H1 (cell line): ENCODE measurements around the gene TBCA. TPM values are rescaled to one million over a fixed set of nuclear protein-coding genes. Genes with fewer than 3 reads are reported as not detected.

Experiments used
- ATF2 ChIP-seq: IDR thresholded peaks from 2 replicates; pipeline ENCODE4 v1.6.1; 2012; ENCODE audit warnings: low read length, inconsistent platforms
- BACH1 ChIP-seq: IDR thresholded peaks from 2 replicates; pipeline ENCODE4 v1.6.1; 2012; ENCODE audit warnings: low read length, improper control_type of control experiment
- BCL11A ChIP-seq, 2 experiments: IDR thresholded peaks; one replicate each; pipeline ENCODE4 v1.6.1; 2011; ENCODE audit warnings: low read depth in 2 of 2, low read length in 2 of 2, mild to moderate bottlenecking in 2 of 2
- BRCA1 ChIP-seq: IDR thresholded peaks from 2 replicates; pipeline ENCODE4 v1.6.1; 2012; ENCODE audit warnings: low read depth, low read length, improper control_type of control experiment
- CBX8 ChIP-seq: fragments of 300-800, 300-1000 bp; sonication (generic); IDR thresholded peaks from 2 replicates; pipeline ENCODE4 v1.7.1; 2016; ENCODE audit warnings: low read depth, low read length, borderline replicate concordance
- CTBP2 ChIP-seq: IDR thresholded peaks from 2 replicates; pipeline ENCODE4 v1.7.0; 2011; ENCODE audit warnings: borderline replicate concordance, mild to moderate bottlenecking, moderate library complexity, mixed read lengths, low read length; ENCODE audit not compliant: insufficient read depth, insufficient read length
- EP300 ChIP-seq, 2 experiments: IDR thresholded peaks; 1 replicate in 1 of 2; 2 replicates in 1 of 2; pipeline ENCODE4 v1.6.1; 2011 to 2012; ENCODE audit warnings: low read depth in 2 of 2, low read length in 2 of 2, mild to moderate bottlenecking in 2 of 2, borderline replicate concordance in 1 of 2, inconsistent platforms in 1 of 2, moderate library complexity in 1 of 2
- GTF2F1 ChIP-seq: IDR thresholded peaks from 2 replicates; pipeline ENCODE4 v1.6.1; 2012; ENCODE audit warnings: low read depth, low read length, improper control_type of control experiment, borderline replicate concordance
- HDAC2 ChIP-seq, 2 experiments: fragments of 300-600 bp in 1 of 2; sonication (generic) in 1 of 2; IDR thresholded peaks; 2 replicates each; pipeline ENCODE4 v1.6.1; 2011 to 2012; ENCODE audit warnings: low read depth in 2 of 2, low read length in 2 of 2, mild to moderate bottlenecking in 2 of 2, moderate library complexity in 2 of 2, borderline replicate concordance in 1 of 2, inconsistent platforms in 1 of 2
- JUN ChIP-seq: IDR thresholded peaks from 2 replicates; pipeline ENCODE4 v1.6.1; 2011; ENCODE audit warnings: low read depth, mild to moderate bottlenecking, improper control_type of control experiment, low read length
- NRF1 ChIP-seq: IDR thresholded peaks from 2 replicates; pipeline ENCODE4 v1.6.1; 2011; ENCODE audit warnings: mild to moderate bottlenecking, low read depth, low read length, improper control_type of control experiment
- PHF8 ChIP-seq: fragments of 200-600 bp; sonication (generic); conservative IDR thresholded peaks from 2 replicates; pipeline ENCODE4 v1.7.1; 2012; ENCODE audit warnings: low read depth, mild to moderate bottlenecking, inconsistent platforms, low read length, moderate library complexity
- SAP30 ChIP-seq: fragments of 300-600 bp; sonication (generic); IDR thresholded peaks from 2 replicates; pipeline ENCODE4 v1.7.1; 2012; ENCODE audit warnings: low read length, moderate library complexity, mild to moderate bottlenecking, inconsistent platforms; ENCODE audit not compliant: insufficient read depth, insufficient replicate concordance
- SIN3A ChIP-seq, 2 experiments: IDR thresholded peaks in 1 of 2; conservative IDR thresholded peaks in 1 of 2; 2 replicates each; pipeline ENCODE4 v1.6.1; 2011 to 2012; ENCODE audit warnings: low read length in 2 of 2, improper control_type of control experiment in 1 of 2, low read depth in 1 of 2, mild to moderate bottlenecking in 1 of 2
- SIX5 ChIP-seq: IDR thresholded peaks from 2 replicates; pipeline ENCODE4 v1.6.1; 2011; ENCODE audit warnings: mild to moderate bottlenecking, low read depth, low read length
- SRF ChIP-seq: IDR thresholded peaks from 2 replicates; pipeline ENCODE4 v1.6.1; 2011; ENCODE audit warnings: mild to moderate bottlenecking, low read depth, low read length, moderate library complexity
- SUZ12 ChIP-seq: fragments of 200-600 bp; sonication (generic); IDR thresholded peaks from 2 replicates; pipeline ENCODE4 v1.6.1; 2012; ENCODE audit warnings: mild to moderate bottlenecking, inconsistent platforms, low read length, moderate library complexity, mixed read lengths
- TAF1 ChIP-seq: IDR thresholded peaks from 2 replicates; pipeline ENCODE4 v1.6.1; 2011; ENCODE audit warnings: mild to moderate bottlenecking, low read depth, low read length
- TAF7 ChIP-seq: optimal IDR thresholded peaks from 2 replicates; pipeline ENCODE3; 2011; ENCODE audit warnings: low read depth, mild to moderate bottlenecking, inconsistent platforms, low read length, moderate library complexity, borderline replicate concordance
- YY1 ChIP-seq: IDR thresholded peaks from 2 replicates; pipeline ENCODE4 v1.6.1; 2011; ENCODE audit warnings: low read depth, mild to moderate bottlenecking, low read length
- ZNF274 ChIP-seq: IDR thresholded peaks from 2 replicates; pipeline ENCODE4 v1.7.0; 2012; ENCODE audit warnings: low read length, borderline replicate concordance; ENCODE audit errors: extremely low read depth
- polyA plus RNA-seq, 7 experiments: library from polyadenylated mRNA; depleted of rRNA in 3 of 7; stranded (reverse) in 5 of 7; unstranded in 2 of 7; fragments of >200 nt in 5 of 7; fragments of 200-250 nt in 2 of 7; gene quantifications; 1 replicate in 5 of 7; 2 replicates in 1 of 7; 4 replicates in 1 of 7; pipeline versions ENCODE4 v1.2.1 to v1.2.3, GENCODE V29; 2011 to 2013; ENCODE audit warnings: missing spikeins in 2 of 7, mixed read lengths in 2 of 7
- total RNA-seq: library from RNA; stranded (reverse); fragmentation: NEBNext Ultra II Directional; extraction: Animal tissue kit (Norgen Biotek cat#: 25700); gene quantifications from 2 replicates; pipeline ENCODE4 v1.2.1, GENCODE V29; 2021

Gene TBCA
- total and polyA plus RNA-seq, 2 of the 8 experiments (the other 6 are each of a cell fraction or from before 2014, with no cell fraction given) = 55.7 to 320 TPM

- TF ChIP-seq ZNF274 (no peak), TAF1 (peak; percentile 30; the same call in 1 of the 2 replicates), NRF1 (peak; percentile 89), CTBP2 (no peak), BCL11A (IDR thresholded peaks at IDR 0.05; ENCODE audit: low read depth in 2 of 2, low read length in 2 of 2) (no peak), HDAC2 (IDR thresholded peaks at IDR 0.05; ENCODE audit: borderline replicate concordance in 1 of 2, low read depth in 2 of 2, low read length in 2 of 2) (0 out of 4 replicates have a peak, but pooled peaks of 1 of the 2 experiments have one; percentile 57), BACH1 (no peak; the same call in none of the 2 replicates), GTF2F1 (peak; percentile 25; the same call in 1 of the 2 replicates), JUN (no peak), SIN3A (conservative IDR thresholded peaks at IDR 0.05 in 1 of 2, IDR thresholded peaks at IDR 0.05 in 1 of 2; ENCODE audit: low read depth in 1 of 2, low read length in 2 of 2) (no peak; a peak in 1 of 4 replicates), YY1 (no peak), PHF8 (peak; percentile 91), CBX8 (no peak), EP300 (IDR thresholded peaks at IDR 0.05; ENCODE audit: borderline replicate concordance in 1 of 2, low read depth in 2 of 2, low read length in 2 of 2) (no peak), SAP30 (no peak), SUZ12 (peak; percentile 22; the same call in 1 of the 2 replicates), ATF2 (no peak), BRCA1 (no peak), SIX5 (no peak), TAF7 (no peak), SRF (no peak)
Observed at GRCh38 chr5:77775790-77776553, at the start of gene TBCA (continued).
